ENCODE measurements around the gene MICAL3. TPM values are rescaled to one million over a fixed set of nuclear protein-coding genes. Genes with fewer than 3 reads are reported as not detected.
"Not testable (repeated sequence)": the region's sequence is repeated elsewhere in the genome, so short reads cannot be mapped to it uniquely, and the experiment has no call there.

MICAL3 gene
- total and polyA plus RNA-seq, 7 donors, result 9.6 to 94.2 (median 35.0) TPM

DNA sequence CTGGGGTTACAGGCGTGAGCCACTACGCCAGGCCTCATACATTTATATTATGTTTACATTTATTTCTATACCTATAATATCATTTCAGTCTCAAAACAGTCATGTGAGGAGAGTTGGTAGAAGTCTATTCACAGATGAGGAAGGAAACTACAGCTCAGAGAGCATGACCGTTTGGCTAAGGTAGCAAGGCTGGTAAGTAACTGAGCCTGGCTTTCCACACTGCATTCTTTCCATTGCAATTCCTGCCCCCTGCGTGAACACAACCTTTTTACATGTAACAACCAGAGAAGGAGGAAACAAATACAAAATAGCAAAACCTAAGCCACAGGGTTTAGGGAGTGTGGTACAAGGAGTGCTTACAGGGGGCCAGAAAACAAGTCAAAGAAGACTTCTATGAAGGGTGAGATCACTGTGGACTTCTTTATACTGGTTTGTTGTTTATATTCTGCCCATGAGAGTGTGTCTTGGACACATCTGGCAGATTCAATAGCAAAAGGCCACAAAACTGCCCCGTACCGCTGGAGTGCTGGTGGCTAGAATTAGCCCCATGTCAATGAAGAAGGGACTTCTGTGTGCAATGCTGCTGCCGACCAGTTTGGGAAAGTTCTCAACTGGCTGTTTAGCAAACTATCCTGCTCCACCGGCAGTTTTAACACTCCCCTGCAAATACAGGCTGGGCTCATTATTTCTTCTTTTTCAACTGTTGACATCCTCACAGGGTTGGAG is 19.0 kb downstream of the MICAL3 start:
- TF ChIP-seq EP300 (IDR thresholded peaks at IDR 0.05) (no peak), POLR2AphosphoS5 (IDR thresholded peaks at IDR 0.05) (no peak), POLR2A (IDR thresholded peaks at IDR 0.05) (no peak)
- TF ChIP-seq, protein P1, sequence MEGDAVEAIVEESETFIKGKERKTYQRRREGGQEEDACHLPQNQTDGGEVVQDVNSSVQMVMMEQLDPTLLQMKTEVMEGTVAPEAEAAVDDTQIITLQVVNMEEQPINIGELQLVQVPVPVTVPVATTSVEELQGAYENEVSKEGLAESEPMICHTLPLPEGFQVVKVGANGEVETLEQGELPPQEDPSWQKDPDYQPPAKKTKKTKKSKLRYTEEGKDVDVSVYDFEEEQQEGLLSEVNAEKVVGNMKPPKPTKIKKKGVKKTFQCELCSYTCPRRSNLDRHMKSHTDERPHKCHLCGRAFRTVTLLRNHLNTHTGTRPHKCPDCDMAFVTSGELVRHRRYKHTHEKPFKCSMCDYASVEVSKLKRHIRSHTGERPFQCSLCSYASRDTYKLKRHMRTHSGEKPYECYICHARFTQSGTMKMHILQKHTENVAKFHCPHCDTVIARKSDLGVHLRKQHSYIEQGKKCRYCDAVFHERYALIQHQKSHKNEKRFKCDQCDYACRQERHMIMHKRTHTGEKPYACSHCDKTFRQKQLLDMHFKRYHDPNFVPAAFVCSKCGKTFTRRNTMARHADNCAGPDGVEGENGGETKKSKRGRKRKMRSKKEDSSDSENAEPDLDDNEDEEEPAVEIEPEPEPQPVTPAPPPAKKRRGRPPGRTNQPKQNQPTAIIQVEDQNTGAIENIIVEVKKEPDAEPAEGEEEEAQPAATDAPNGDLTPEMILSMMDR (IDR thresholded peaks at IDR 0.05), result no peak
- Histone ChIP-seq H3K36me3 (no peaks in the 10 kb centered on the region), H3K9me3 (no peaks in the 10 kb centered on the region), H3K4me3 (no peak overlapping the region), H3K4me1 (peaks cover 0 to 30% (median 17%) of the 10 kb centered on the region in 4 donors), H3K27me3 (no peaks in the 10 kb centered on the region), H3K27ac (peak overlapping the region; percentile 41 to 65 (median 52))
- intact Hi-C loops (cut with DNase I), result no loop called here
- no peak for DNase-seq
- 52 to 81% methylated on average over 8 of the region's 8 CpGs for WGBS, 2 donors

DNA sequence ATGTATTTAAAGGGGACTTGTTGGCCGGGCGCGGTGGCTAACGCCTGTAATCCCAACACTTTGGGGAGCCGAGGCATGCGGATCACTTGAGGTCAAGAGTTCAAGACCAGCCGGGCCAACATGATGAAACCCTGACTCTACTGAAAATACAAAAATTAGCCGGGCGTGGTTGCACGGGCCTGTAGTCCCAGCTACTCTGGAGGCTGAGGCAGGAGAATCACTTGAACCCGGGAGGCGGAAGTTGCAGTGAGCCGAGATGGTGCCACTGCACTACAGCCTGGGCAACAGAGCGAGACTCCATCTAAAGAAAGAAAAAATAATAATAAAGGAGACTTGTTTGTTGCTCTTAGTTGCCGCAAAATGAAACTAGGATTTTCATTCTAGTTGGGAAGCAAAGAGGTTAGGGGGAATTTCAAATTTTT is 22.5 kb downstream of the MICAL3 start:
- intact Hi-C loops (cut with DNase I), result loop anchor here (2.0 to 5.0 kb wide), 2 partner anchors 21 to 75 kb away; partner anchors contain the start of gene PEX26
- Histone ChIP-seq H3K27ac (peak overlapping the region; percentile 89 to 94 (median 92)), H3K4me1 (peaks cover 0 to 53% (median 38%) of the 10 kb centered on the region in 4 donors), H3K4me3 (peak overlapping the region in 3 of 4 donors; percentile 73 to 87 (median 83))
- not testable (repeated sequence) for H3K27me3 ChIP-seq, H3K36me3 ChIP-seq, H3K9me3 ChIP-seq, DNase-seq
- WGBS, 2 donors, result 37 to 39% methylated on average over 15 of the region's 15 CpGs

DNA sequence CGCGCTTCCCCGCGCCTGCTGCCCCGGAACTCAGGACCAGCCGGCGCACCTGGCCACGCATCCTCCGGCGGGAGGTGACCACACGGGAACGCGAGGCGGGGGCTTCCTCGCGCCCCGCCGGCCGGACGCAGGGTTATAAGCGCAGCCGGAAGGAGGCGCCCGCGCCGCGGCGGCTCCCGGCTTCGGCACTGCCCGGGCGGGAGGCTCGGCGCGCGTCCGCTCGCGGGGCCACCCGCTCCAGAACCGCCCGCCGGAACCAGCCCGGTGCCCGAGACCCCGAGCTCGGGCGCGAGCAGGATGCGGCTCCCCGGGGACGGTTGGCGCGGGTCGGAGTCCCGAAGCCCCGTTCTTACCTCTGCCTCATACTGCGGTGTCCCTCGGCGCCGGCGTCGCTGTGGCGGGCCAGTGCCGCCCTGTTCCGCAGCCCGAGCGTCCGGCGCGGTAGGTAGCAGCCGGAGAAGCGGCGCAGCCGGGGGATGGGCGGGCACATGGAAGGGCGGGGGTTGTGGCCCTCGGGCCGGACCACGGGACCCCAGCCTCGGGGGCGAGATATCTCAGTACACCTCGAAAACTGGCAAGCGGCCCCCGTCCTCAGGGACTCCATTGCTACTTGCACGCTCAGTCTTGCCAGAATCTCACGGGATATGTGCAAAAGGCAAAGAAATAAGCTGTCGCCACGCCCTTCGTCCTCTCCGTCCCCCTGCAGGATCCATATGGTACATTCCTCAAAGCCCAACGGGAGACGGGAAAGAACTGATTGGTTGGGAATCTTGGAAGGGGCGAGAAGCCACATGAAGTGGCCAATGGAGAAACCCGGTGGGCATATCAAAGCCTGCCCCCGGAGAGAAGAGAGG is 23.1 kb downstream of the MICAL3 start:
- DNase-seq, result peak; percentile 97
- peaks cover 0 to 53% (median 38%) of the 10 kb centered on the region in 4 donors for H3K4me1 ChIP-seq
- H3K9me3 ChIP-seq, result no peaks in the 10 kb centered on the region
- WGBS, 2 donors, result 0% methylated on average over 96 of the region's 96 CpGs
- no peaks in the 10 kb centered on the region for H3K36me3 ChIP-seq
- H3K27ac ChIP-seq, result peak overlapping the region; percentile 89 to 94 (median 92)
- intact Hi-C loops (cut with DNase I), result loop anchor here (5.0 kb wide), 1 partner anchor 76 kb away; the partner anchor contains the start of gene PEX26
- no peaks in the 10 kb centered on the region for H3K27me3 ChIP-seq
- TF ChIP-seq EP300 (IDR thresholded peaks at IDR 0.05), result no peak
- TF ChIP-seq POLR2AphosphoS5 (IDR thresholded peaks at IDR 0.05), result peak; percentile 90 to 97 (median 93)
- TF ChIP-seq, protein P1 (IDR thresholded peaks at IDR 0.05), result peak in 2 of 4 experiments; percentile 49 to 61
- TF ChIP-seq POLR2A (IDR thresholded peaks at IDR 0.05), result peak; percentile 57 to 62
- peak overlapping the region; percentile 73 to 87 (median 83) for H3K4me3 ChIP-seq

DNA sequence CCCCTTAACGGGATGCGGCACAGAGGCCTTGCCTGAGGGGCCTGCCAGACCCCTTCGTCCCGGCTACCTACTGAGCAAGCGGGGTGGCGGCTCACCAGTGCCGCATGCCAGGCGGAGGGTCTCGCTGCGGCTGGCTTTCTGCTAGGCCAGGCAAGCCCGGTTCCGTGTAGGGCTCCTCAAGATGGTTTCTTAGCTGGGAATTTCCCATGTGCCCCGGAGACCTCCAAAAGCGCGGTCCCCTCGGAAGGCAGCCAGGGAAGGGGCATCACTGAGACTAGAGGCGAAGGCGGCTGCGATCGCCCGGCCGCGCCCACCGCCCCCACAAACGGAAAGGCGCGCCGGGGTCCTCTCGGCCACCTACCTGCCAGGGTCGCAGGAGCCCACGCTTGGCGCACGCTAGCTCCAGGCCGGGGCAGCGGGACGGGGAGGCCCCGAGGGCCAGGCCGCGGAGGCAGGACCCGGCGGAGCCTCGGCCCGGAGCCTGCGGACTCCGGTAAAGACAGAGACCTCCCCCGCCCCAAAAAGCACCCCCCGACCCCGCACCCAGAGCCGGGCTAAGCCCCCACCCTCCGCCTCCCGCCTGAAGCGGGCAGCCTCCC is 23.8 kb downstream of the MICAL3 start:
- Histone ChIP-seq H3K27me3 (no peaks in the 10 kb centered on the region), H3K4me1 (peaks cover 0 to 47% (median 32%) of the 10 kb centered on the region in 4 donors), H3K27ac (peak overlapping the region; percentile 89 to 94 (median 92)), H3K4me3 (peak overlapping the region; percentile 73 to 87 (median 83)), H3K9me3 (no peaks in the 10 kb centered on the region), H3K36me3 (no peaks in the 10 kb centered on the region)
- TF ChIP-seq POLR2A (IDR thresholded peaks at IDR 0.05) (no peak), EP300 (IDR thresholded peaks at IDR 0.05) (no peak), POLR2AphosphoS5 (IDR thresholded peaks at IDR 0.05) (no peak)
- TF ChIP-seq, protein P1 (IDR thresholded peaks at IDR 0.05), result no peak
- 2% methylated on average over 52 of the region's 52 CpGs for WGBS, 2 donors
- DNase-seq, result peak; percentile 69
- intact Hi-C loops (cut with DNase I), result loop anchor here (5.0 kb wide), 1 partner anchor 77 kb away; the partner anchor contains the start of gene PEX26
